K562 (cell line): ENCODE data around the gene CES1. TPM values are rescaled to one million over a fixed set of nuclear protein-coding genes. Genes with fewer than 3 reads are reported as not detected.

Experiments used
- ATAC-seq: fragments of 200-7000 bp; cut with Tn5 transposase; 3 replicates; pipeline ENCODE4 v1.9.1; 2020; ENCODE audit warnings: moderate library complexity
- BruUV-seq: library from RNA; stranded (reverse); fragments of 400-500 nt; replicated peaks from 2 replicates; lab custom pipeline; 2021; lab: Mats Ljungman, UMichigan
- CTCF ChIA-PET: fragments of 300-600 bp; formaldehyde crosslinking; extraction: SDS; loops from one replicate; lab custom pipeline; 2021; ENCODE audit warnings: low intra/inter-chr PET ratio; lab: Yijun Ruan, JAX
- POLR2A ChIA-PET: fragments of 300-600, 350-650 bp; sonication (Branson Sonifier 250); formaldehyde crosslinking; extraction: SDS; loops from one replicate; lab custom pipeline; 2021; ENCODE audit warnings: antibody characterized with exemption, inconsistent platforms; lab: Yijun Ruan, JAX
- DNase-seq, 4 experiments: peaks; one replicate each; pipeline versions ENCODE4 v3.0.0 to v3.0.0-alpha.2; 2011 to 2018; ENCODE audit warnings: low spot score in 3 of 4, mixed read lengths in 3 of 4; ENCODE audit errors: extremely low read depth in 1 of 4
- FAIRE-seq: peaks from 2 replicates; lab custom pipeline; 2011; peaks lifted over from hg19 to GRCh38; lab: Jason Lieb, UNC
- H2AFZ ChIP-seq: 2 replicates; pipeline ENCODE4 v1.6.0; 2011; ENCODE audit warnings: low read depth, low read length, control low read depth, inconsistent platforms
- H3K27ac ChIP-seq: fragments of 200-600 bp; 3 replicates; pipeline ENCODE4 v1.8.0; 2011; ENCODE audit warnings: low read depth, mild to moderate bottlenecking, control low read depth, inconsistent platforms, low read length, moderate library complexity, mixed read lengths; ENCODE audit errors: extremely low read depth
- H3K27me3 ChIP-seq, 2 experiments: fragments of 300-600 bp in 1 of 2; 2 replicates in 1 of 2; 3 replicates in 1 of 2; pipeline versions ENCODE4 v1.6.0 to v1.8.0; 2011; ENCODE audit warnings: inconsistent platforms in 2 of 2, low read length in 2 of 2, mild to moderate bottlenecking in 1 of 2, mixed read lengths in 1 of 2, moderate library complexity in 1 of 2; ENCODE audit not compliant: control insufficient read depth in 2 of 2, insufficient read depth in 2 of 2
- H3K36me3 ChIP-seq: fragments of 300-600 bp; 3 replicates; pipeline ENCODE4 v1.8.0; 2011; ENCODE audit warnings: mild to moderate bottlenecking, low read length, inconsistent platforms; ENCODE audit not compliant: control insufficient read depth, insufficient read depth
- H3K4me1 ChIP-seq, 2 experiments: fragments of 200-600 bp in 1 of 2; replicated peaks in 1 of 2; 2 replicates in 1 of 2; 3 replicates in 1 of 2; pipeline versions ENCODE4 v1.5.1 to v1.8.0; 2011; ENCODE audit warnings: inconsistent platforms in 2 of 2, low read length in 2 of 2, mild to moderate bottlenecking in 1 of 2, mixed read lengths in 1 of 2, moderate library complexity in 1 of 2; ENCODE audit not compliant: control insufficient read depth in 2 of 2, insufficient read depth in 2 of 2
- H3K4me2 ChIP-seq: 2 replicates; pipeline ENCODE4 v1.6.1; 2011; ENCODE audit warnings: low read length, control low read depth, inconsistent platforms, mixed read lengths; ENCODE audit not compliant: insufficient read depth
- H3K4me3 ChIP-seq: fragments of 200-600 bp; sonication (generic), shearing (Covaris generic); 2 replicates; pipeline ENCODE4 v1.5.1; 2016; ENCODE audit warnings: control low read depth, inconsistent platforms
- H3K79me2 ChIP-seq: fragments of 200-600 bp; 3 replicates; pipeline ENCODE4 v1.8.0; 2011; ENCODE audit warnings: low read length, inconsistent platforms; ENCODE audit not compliant: control insufficient read depth, insufficient read depth
- H3K9ac ChIP-seq, 2 experiments: 2 replicates each; pipeline versions ENCODE4 v1.6.0 to v1.6.1; 2011; ENCODE audit warnings: low read depth in 2 of 2, low read length in 2 of 2, control low read depth in 1 of 2, inconsistent platforms in 1 of 2, mild to moderate bottlenecking in 1 of 2, mixed read lengths in 1 of 2; ENCODE audit not compliant: insufficient read depth in 1 of 2
- H3K9me1 ChIP-seq: one replicate; pipeline ENCODE4 v1.6.0; 2011; ENCODE audit warnings: inconsistent platforms, mild to moderate bottlenecking, low read length, moderate library complexity; ENCODE audit not compliant: control insufficient read depth, insufficient read depth
- H3K9me3 ChIP-seq: replicated peaks from 2 replicates; pipeline ENCODE4 v1.5.1; 2011; ENCODE audit warnings: low read depth, low read length, inconsistent platforms; ENCODE audit not compliant: control insufficient read depth, insufficient read depth
- H4K20me1 ChIP-seq: replicated peaks from 2 replicates; pipeline ENCODE4 v1.6.1; 2011; ENCODE audit warnings: low read length, inconsistent platforms, mixed read lengths; ENCODE audit not compliant: control insufficient read depth, insufficient read depth
- HCFC1 ChIP-seq: IDR thresholded peaks from 2 replicates; pipeline ENCODE4 v1.6.1; 2012; ENCODE audit warnings: low read depth, low read length, improper control_type of control experiment
- MCM7 ChIP-seq, 2 experiments: fragments of 450-650 bp; IDR thresholded peaks; 2 replicates each; pipeline ENCODE4 v1.6.1; 2016 to 2018
- POLR2AphosphoS2 ChIP-seq: IDR thresholded peaks from 2 replicates; pipeline ENCODE4 v1.6.1; 2012; ENCODE audit warnings: low read length, improper control_type of control experiment
- SIRT6 ChIP-seq: IDR thresholded peaks from one replicate; pipeline ENCODE4 v1.6.1; 2012; ENCODE audit warnings: low read depth, mild to moderate bottlenecking, control low read depth, inconsistent platforms, low read length, moderate library complexity
- TBP ChIP-seq: optimal IDR thresholded peaks from 2 replicates; pipeline ENCODE3; 2011; ENCODE audit warnings: low read depth, low read length, improper control_type of control experiment
- ZBTB1 ChIP-seq: sonication (generic); formaldehyde crosslinking; IDR thresholded peaks from 2 replicates; pipeline ENCODE4 v1.8.1; 2023; ENCODE audit warnings: missing genetic modification reagents, low read depth, mild to moderate bottlenecking, borderline replicate concordance
- ZNF41 ChIP-seq: fragments of 250-450 bp; sonication (Bioruptor Pico); conservative IDR thresholded peaks from 2 replicates; pipeline ENCODE4 v1.4.0; 2020; ENCODE audit warnings: mild to moderate bottlenecking
- WGBS: fragments of 100-300 bp; shearing (Covaris generic); methylation state at CpG from one replicate; pipeline ENCODE4 v1.1.6; 2016; ENCODE audit warnings: low coverage, mixed read lengths; ENCODE audit not compliant: insufficient coverage; ENCODE audit errors: missing lambda C conversion rate; 5-methylcytosine and 5-hydroxymethylcytosine counted together
- in situ Hi-C: fragments of 300-500 bp; cut with MboI; formaldehyde crosslinking; loops from 4 replicates; pipeline ENCODE4 v1.15.0; 2018; ENCODE audit warnings: inconsistent platforms, mixed read lengths
- intact Hi-C: fragments of 100-400 bp; cut with micrococcal nuclease; formaldehyde crosslinking; loops from 2 replicates; pipeline ENCODE4 v1.14.2; 2022
- polyA plus RNA-seq, 8 experiments: library from polyadenylated mRNA; depleted of rRNA in 4 of 8; stranded (reverse) in 5 of 8; unstranded in 3 of 8; fragments of >200 nt; fragmentation: Nextera tagmentation in 2 of 8; fragmentation: Illumina TruSeq in 1 of 8; extraction: Ambion mirVana in 2 of 8; extraction: Trizol in 1 of 8; gene quantifications; 2 replicates each; pipeline versions ENCODE4 v1.2.1 to v1.2.3, GENCODE V29; 2011 to 2014; ENCODE audit warnings: inconsistent platforms in 1 of 8, missing spikeins in 1 of 8
- total RNA-seq, 7 experiments: library from RNA; depleted of rRNA in 6 of 7; stranded (reverse); fragments of >200 nt in 6 of 7; fragmentation: Illumina TruSeq in 2 of 7; extraction: Trizol in 2 of 7; gene quantifications; 2 replicates each; pipeline versions ENCODE4 v1.2.1 to v1.2.3, GENCODE V29; 2011 to 2021; ENCODE audit warnings: low replicate concordance in 1 of 7
- TF ChIP-seq, protein P1 (sequence below): IDR thresholded peaks from 3 replicates; pipeline ENCODE4 v1.6.1; 2011; ENCODE audit warnings: borderline replicate concordance, mild to moderate bottlenecking, moderate library complexity; ENCODE audit not compliant: insufficient read length; ENCODE audit errors: extremely low read depth
- TF ChIP-seq, protein P2 (sequence below): fragments of 150-350 bp; IDR thresholded peaks from 2 replicates; pipeline ENCODE4 v1.6.1; 2014; ENCODE audit warnings: low read depth, mild to moderate bottlenecking, low read length, borderline replicate concordance
- TF ChIP-seq, protein P3 (sequence below): fragments of 250-450 bp; sonication (Bioruptor Pico); IDR thresholded peaks from 2 replicates; pipeline ENCODE4 v1.5.0; 2022; ENCODE audit warnings: mild to moderate bottlenecking
- TF ChIP-seq, protein P4 (sequence below): fragments of 250-450 bp; sonication (Bioruptor Pico); IDR thresholded peaks from 2 replicates; pipeline ENCODE4 v1.4.0; 2020; ENCODE audit warnings: mild to moderate bottlenecking, moderate library complexity, borderline replicate concordance

The CES1 gene
- total and polyA plus RNA-seq, 9 of the 15 experiments (the other 6 are each of a cell fraction or from before 2014, with no cell fraction given) = 0.10 to 1.2 (median 0.16) TPM; not detected in 3

DNA sequence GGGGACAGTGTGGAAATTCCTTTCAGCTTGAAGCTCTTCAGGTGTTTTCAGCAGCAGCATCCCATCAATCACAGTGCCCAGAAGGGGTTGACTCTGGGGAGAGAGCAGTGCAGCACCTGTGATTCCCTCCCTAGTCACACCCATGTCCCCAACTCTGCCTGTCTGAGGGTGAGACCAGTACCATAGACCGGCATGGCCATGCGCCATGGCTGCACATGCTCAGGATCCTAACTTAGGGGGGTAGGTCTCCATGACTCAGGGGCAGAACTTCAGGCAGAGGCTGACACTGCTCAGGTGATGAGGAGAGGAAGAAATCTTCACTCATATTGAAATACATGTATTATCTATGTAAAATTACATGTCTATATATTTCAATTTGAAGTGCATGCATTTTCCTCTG, 19.9 kb downstream of the CES1 start:
- no peak for ATAC-seq
- BruUV-seq = no TSS peak
- in situ Hi-C loops (no loop called here), intact Hi-C loops (no loop called here)
- Histone ChIP-seq H3K4me1 (no peaks in the 10 kb centered on the region), H3K9me1 (no peaks in the 10 kb centered on the region), H3K36me3 (no peaks in the 10 kb centered on the region), H3K9ac (no peak overlapping the region), H3K4me2 (no peak overlapping the region), H3K9me3 (no peaks in the 10 kb centered on the region), H2AFZ (no peak overlapping the region), H3K4me3 (no peak overlapping the region), H3K27me3 (peaks cover 2 to 16% of the 10 kb centered on the region in 2 experiments; a peak in 3 of 5 replicates), H4K20me1 (no peaks in the 10 kb centered on the region), H3K79me2 (no peaks in the 10 kb centered on the region), H3K27ac (no peak overlapping the region)
- no peak for DNase-seq
- CTCF ChIA-PET = no interaction called here
- 4% methylated on average over 2 of the region's 2 CpGs for WGBS
- POLR2A ChIA-PET = no interaction called here
- no peak for FAIRE-seq
- TF ChIP-seq, protein P1, sequence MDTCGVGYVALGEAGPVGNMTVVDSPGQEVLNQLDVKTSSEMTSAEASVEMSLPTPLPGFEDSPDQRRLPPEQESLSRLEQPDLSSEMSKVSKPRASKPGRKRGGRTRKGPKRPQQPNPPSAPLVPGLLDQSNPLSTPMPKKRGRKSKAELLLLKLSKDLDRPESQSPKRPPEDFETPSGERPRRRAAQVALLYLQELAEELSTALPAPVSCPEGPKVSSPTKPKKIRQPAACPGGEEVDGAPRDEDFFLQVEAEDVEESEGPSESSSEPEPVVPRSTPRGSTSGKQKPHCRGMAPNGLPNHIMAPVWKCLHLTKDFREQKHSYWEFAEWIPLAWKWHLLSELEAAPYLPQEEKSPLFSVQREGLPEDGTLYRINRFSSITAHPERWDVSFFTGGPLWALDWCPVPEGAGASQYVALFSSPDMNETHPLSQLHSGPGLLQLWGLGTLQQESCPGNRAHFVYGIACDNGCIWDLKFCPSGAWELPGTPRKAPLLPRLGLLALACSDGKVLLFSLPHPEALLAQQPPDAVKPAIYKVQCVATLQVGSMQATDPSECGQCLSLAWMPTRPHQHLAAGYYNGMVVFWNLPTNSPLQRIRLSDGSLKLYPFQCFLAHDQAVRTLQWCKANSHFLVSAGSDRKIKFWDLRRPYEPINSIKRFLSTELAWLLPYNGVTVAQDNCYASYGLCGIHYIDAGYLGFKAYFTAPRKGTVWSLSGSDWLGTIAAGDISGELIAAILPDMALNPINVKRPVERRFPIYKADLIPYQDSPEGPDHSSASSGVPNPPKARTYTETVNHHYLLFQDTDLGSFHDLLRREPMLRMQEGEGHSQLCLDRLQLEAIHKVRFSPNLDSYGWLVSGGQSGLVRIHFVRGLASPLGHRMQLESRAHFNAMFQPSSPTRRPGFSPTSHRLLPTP = no peak
- TF ChIP-seq TBP (no peak), ZNF41 (no peak), MCM7 (IDR thresholded peaks at IDR 0.05) (no peak), ZBTB1 (no peak), POLR2AphosphoS2 (no peak), HCFC1 (no peak), SIRT6 (no peak)
- TF ChIP-seq, protein P2, sequence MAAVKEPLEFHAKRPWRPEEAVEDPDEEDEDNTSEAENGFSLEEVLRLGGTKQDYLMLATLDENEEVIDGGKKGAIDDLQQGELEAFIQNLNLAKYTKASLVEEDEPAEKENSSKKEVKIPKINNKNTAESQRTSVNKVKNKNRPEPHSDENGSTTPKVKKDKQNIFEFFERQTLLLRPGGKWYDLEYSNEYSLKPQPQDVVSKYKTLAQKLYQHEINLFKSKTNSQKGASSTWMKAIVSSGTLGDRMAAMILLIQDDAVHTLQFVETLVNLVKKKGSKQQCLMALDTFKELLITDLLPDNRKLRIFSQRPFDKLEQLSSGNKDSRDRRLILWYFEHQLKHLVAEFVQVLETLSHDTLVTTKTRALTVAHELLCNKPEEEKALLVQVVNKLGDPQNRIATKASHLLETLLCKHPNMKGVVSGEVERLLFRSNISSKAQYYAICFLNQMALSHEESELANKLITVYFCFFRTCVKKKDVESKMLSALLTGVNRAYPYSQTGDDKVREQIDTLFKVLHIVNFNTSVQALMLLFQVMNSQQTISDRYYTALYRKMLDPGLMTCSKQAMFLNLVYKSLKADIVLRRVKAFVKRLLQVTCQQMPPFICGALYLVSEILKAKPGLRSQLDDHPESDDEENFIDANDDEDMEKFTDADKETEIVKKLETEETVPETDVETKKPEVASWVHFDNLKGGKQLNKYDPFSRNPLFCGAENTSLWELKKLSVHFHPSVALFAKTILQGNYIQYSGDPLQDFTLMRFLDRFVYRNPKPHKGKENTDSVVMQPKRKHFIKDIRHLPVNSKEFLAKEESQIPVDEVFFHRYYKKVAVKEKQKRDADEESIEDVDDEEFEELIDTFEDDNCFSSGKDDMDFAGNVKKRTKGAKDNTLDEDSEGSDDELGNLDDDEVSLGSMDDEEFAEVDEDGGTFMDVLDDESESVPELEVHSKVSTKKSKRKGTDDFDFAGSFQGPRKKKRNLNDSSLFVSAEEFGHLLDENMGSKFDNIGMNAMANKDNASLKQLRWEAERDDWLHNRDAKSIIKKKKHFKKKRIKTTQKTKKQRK = no peak
- TF ChIP-seq, protein P3, sequence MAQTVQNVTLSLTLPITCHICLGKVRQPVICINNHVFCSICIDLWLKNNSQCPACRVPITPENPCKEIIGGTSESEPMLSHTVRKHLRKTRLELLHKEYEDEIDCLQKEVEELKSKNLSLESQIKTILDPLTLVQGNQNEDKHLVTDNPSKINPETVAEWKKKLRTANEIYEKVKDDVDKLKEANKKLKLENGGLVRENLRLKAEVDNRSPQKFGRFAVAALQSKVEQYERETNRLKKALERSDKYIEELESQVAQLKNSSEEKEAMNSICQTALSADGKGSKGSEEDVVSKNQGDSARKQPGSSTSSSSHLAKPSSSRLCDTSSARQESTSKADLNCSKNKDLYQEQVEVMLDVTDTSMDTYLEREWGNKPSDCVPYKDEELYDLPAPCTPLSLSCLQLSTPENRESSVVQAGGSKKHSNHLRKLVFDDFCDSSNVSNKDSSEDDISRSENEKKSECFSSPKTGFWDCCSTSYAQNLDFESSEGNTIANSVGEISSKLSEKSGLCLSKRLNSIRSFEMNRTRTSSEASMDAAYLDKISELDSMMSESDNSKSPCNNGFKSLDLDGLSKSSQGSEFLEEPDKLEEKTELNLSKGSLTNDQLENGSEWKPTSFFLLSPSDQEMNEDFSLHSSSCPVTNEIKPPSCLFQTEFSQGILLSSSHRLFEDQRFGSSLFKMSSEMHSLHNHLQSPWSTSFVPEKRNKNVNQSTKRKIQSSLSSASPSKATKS (CRISPR knock-in tag) = no peak
- TF ChIP-seq, protein P4, sequence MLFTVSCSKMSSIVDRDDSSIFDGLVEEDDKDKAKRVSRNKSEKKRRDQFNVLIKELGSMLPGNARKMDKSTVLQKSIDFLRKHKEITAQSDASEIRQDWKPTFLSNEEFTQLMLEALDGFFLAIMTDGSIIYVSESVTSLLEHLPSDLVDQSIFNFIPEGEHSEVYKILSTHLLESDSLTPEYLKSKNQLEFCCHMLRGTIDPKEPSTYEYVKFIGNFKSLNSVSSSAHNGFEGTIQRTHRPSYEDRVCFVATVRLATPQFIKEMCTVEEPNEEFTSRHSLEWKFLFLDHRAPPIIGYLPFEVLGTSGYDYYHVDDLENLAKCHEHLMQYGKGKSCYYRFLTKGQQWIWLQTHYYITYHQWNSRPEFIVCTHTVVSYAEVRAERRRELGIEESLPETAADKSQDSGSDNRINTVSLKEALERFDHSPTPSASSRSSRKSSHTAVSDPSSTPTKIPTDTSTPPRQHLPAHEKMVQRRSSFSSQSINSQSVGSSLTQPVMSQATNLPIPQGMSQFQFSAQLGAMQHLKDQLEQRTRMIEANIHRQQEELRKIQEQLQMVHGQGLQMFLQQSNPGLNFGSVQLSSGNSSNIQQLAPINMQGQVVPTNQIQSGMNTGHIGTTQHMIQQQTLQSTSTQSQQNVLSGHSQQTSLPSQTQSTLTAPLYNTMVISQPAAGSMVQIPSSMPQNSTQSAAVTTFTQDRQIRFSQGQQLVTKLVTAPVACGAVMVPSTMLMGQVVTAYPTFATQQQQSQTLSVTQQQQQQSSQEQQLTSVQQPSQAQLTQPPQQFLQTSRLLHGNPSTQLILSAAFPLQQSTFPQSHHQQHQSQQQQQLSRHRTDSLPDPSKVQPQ = no peak
